Keratinocyte (primary cell): Measurements from ENCODE around the gene FXYD5. TPM values are rescaled to one million over a fixed set of nuclear protein-coding genes. Genes with fewer than 3 reads are reported as not detected.

Source experiments
- DNase-seq: peaks from one replicate; pipeline ENCODE4 v3.0.0-alpha.2; 2011; ENCODE audit warnings: low read depth, missing footprints, low spot score
- FAIRE-seq: peaks from 2 replicates; lab custom pipeline; 2011; peaks lifted over from hg19 to GRCh38; lab: Jason Lieb, UNC
- H2AFZ ChIP-seq: 2 replicates; pipeline ENCODE4 v1.6.0; 2012; ENCODE audit warnings: low read length, control low read depth, inconsistent platforms; ENCODE audit not compliant: control insufficient read depth
- H3K27ac ChIP-seq: 2 replicates; pipeline ENCODE4 v1.5.1; 2011; ENCODE audit warnings: low read length; ENCODE audit not compliant: control insufficient read depth, insufficient read depth
- H3K27me3 ChIP-seq: 3 replicates; pipeline ENCODE4 v1.6.0; 2011; ENCODE audit warnings: low read length; ENCODE audit not compliant: control insufficient read depth, insufficient read depth; ENCODE audit errors: extremely low read depth
- H3K36me3 ChIP-seq, 2 experiments: 2 replicates in 1 of 2; 3 replicates in 1 of 2; pipeline ENCODE4 v1.5.1; 2011; ENCODE audit warnings: low read length in 2 of 2, mild to moderate bottlenecking in 1 of 2; ENCODE audit not compliant: control insufficient read depth in 2 of 2, insufficient read depth in 2 of 2; ENCODE audit errors: extremely low read depth in 1 of 2
- H3K4me1 ChIP-seq: 3 replicates; pipeline ENCODE4 v1.5.1; 2011; ENCODE audit warnings: low read length; ENCODE audit not compliant: control insufficient read depth, insufficient read depth; ENCODE audit errors: extremely low read depth
- H3K4me2 ChIP-seq: 3 replicates; pipeline ENCODE4 v1.6.0; 2011; ENCODE audit warnings: low read depth, low read length; ENCODE audit not compliant: control insufficient read depth, insufficient read depth; ENCODE audit errors: extremely low read depth
- H3K4me3 ChIP-seq, 3 experiments: fragments of 200-600 bp in 1 of 3; sonication (generic) in 1 of 3; 2 replicates in 2 of 3; 3 replicates in 1 of 3; pipeline ENCODE4 v1.5.1; 2011 to 2016; ENCODE audit warnings: low read length in 3 of 3, mild to moderate bottlenecking in 3 of 3, control low read depth in 2 of 3, inconsistent platforms in 1 of 3, low read depth in 1 of 3, mixed read lengths in 1 of 3, mixed run types in 1 of 3, moderate library complexity in 1 of 3; ENCODE audit not compliant: control insufficient read depth in 2 of 3, insufficient read depth in 2 of 3; ENCODE audit errors: extremely low read depth in 1 of 3
- H3K79me2 ChIP-seq: 2 replicates; pipeline ENCODE4 v1.6.0; 2012; ENCODE audit warnings: low read length; ENCODE audit not compliant: control insufficient read depth, insufficient read depth
- H3K9ac ChIP-seq: 3 replicates; pipeline ENCODE4 v1.6.0; 2011; ENCODE audit warnings: low read length; ENCODE audit not compliant: control insufficient read depth, insufficient read depth; ENCODE audit errors: extremely low read depth
- H3K9me1 ChIP-seq: 3 replicates; pipeline ENCODE4 v1.6.0; 2011; ENCODE audit warnings: low read length; ENCODE audit not compliant: control insufficient read depth, insufficient read depth; ENCODE audit errors: extremely low read depth
- H3K9me3 ChIP-seq: 2 replicates; pipeline ENCODE4 v1.5.1; 2012; ENCODE audit warnings: low read depth, low read length; ENCODE audit not compliant: control insufficient read depth
- H4K20me1 ChIP-seq: 3 replicates; pipeline ENCODE4 v1.6.0; 2011; ENCODE audit warnings: low read length; ENCODE audit not compliant: control insufficient read depth, insufficient read depth; ENCODE audit errors: extremely low read depth
- CTCF ChIP-seq, 3 experiments: IDR thresholded peaks in 1 of 3; conservative IDR thresholded peaks in 1 of 3; optimal IDR thresholded peaks in 1 of 3; 2 replicates in 2 of 3; 3 replicates in 1 of 3; pipeline versions ENCODE3 to v1.5.1; 2011; ENCODE audit warnings: low read length in 3 of 3, mild to moderate bottlenecking in 3 of 3, moderate library complexity in 2 of 3, control low read depth in 1 of 3, inconsistent platforms in 1 of 3; ENCODE audit not compliant: insufficient read depth in 2 of 3; ENCODE audit errors: extremely low read depth in 1 of 3
- EZH2 ChIP-seq: IDR thresholded peaks from one replicate; pipeline ENCODE4 v1.6.1; 2012; ENCODE audit warnings: inconsistent platforms, mild to moderate bottlenecking, low read length, moderate library complexity
- dilution Hi-C: fragments of 300-500 bp; cut with MboI; formaldehyde crosslinking; loops from one replicate; pipeline ENCODE4 v1.7.0; 2020; ENCODE audit warnings: low sequenced_read_pairs; ENCODE audit not compliant: extremely low pct_ligation_motif_present
- polyA plus RNA-seq, 5 experiments: library from polyadenylated mRNA; depleted of rRNA in 3 of 5; stranded (reverse) in 3 of 5; stranded (forward) in 1 of 5; unstranded in 1 of 5; fragments of >200 nt; gene quantifications; 1 replicate in 1 of 5; 2 replicates in 3 of 5; 3 replicates in 1 of 5; pipeline versions ENCODE4 v1.2.1 to v1.2.3, GENCODE V29; 2011 to 2012; ENCODE audit warnings: missing spikeins in 2 of 5, low read depth in 1 of 5, low replicate concordance in 1 of 5

Gene FXYD5
- polyA plus RNA-seq, 1 donor (not counting 4 experiments of a cell fraction or from before 2014, with no cell fraction given), result 122 TPM

GRCh38 chr19:35165200-35166058, 10.9 kb downstream of the FXYD5 start:
- no peak overlapping the region for H2AFZ ChIP-seq
- peaks cover 3% of the 10 kb centered on the region for H3K9me1 ChIP-seq
- no peaks in the 10 kb centered on the region for H3K27me3 ChIP-seq
- no peaks in the 10 kb centered on the region for H4K20me1 ChIP-seq
- no peak overlapping the region for H3K27ac ChIP-seq
- no peak overlapping the region for H3K4me3 ChIP-seq
- H3K36me3 ChIP-seq, result peaks cover 27 to 58% of the 10 kb centered on the region in 2 experiments
- FAIRE-seq (no peak), DNase-seq (no peak)
- TF ChIP-seq CTCF (optimal IDR thresholded peaks at IDR 0.05 in 1 of 3, IDR thresholded peaks at IDR 0.05 in 1 of 3, conservative IDR thresholded peaks at IDR 0.05 in 1 of 3; ENCODE audit: extremely low read depth in 1 of 3, insufficient read depth in 2 of 3, low read length in 3 of 3), result no peak
- TF ChIP-seq EZH2, result no peak
- H3K4me2 ChIP-seq, result no peak overlapping the region
- no peak overlapping the region for H3K9ac ChIP-seq
- H3K79me2 ChIP-seq, result peaks cover 3% of the 10 kb centered on the region
- peaks cover 34% of the 10 kb centered on the region for H3K9me3 ChIP-seq
- peaks cover 45% of the 10 kb centered on the region for H3K4me1 ChIP-seq
- dilution Hi-C loops, result no loop called here

DNA sequence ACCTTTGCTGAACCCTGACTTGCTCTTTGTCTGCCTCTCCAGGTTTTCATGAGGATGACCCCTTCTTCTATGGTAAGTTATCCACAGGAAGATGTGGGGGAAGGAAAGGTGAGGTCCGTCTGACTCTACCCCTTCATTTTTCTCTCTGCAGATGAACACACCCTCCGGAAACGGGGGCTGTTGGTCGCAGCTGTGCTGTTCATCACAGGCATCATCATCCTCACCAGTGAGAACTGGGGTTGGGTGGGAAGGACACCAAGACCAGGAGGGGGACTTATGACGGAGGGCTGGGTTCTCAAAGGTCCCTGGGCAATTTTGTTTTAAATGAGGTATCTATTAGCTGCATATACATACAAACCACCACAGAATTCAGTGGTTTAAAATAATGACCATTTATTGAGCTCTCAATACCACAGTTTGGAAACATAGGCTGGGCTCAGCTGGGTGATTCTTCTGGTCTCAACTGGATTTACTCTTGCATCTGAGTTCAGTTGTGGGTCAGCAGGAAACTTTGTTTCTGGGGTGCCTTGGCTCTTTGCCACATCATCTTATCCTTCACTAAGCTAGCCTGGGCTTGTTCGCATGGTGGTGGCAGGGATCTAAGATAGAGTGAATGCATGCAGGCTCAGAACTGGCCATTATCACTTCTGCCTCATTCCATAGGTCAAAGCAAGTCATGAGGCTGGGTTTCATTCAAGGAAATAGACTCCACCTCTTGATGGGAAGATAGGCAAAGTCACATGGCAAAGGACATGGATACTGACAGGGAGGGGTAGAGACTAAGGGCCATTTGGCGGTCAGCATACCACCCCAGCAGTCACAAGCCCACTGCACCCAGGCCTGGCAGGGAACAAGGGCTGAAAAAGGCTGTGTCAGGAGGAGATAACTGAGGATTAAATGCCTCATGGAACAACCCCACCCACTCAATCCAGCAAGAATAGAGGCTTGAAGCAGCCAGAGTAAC, 11.8 kb downstream of the FXYD5 start:
- Histone ChIP-seq H3K79me2 (peaks cover 3% of the 10 kb centered on the region), H3K36me3 (peaks cover 22 to 52% of the 10 kb centered on the region in 2 experiments), H4K20me1 (no peaks in the 10 kb centered on the region), H3K9ac (no peak overlapping the region), H3K9me3 (peaks cover 34% of the 10 kb centered on the region), H3K4me2 (no peak overlapping the region), H3K9me1 (peaks cover 3% of the 10 kb centered on the region), H3K4me3 (peak overlapping the region in 1 of 3 experiments; percentile 8), H3K4me1 (peaks cover 45% of the 10 kb centered on the region), H3K27ac (no peak overlapping the region), H2AFZ (no peak overlapping the region), H3K27me3 (no peaks in the 10 kb centered on the region)
- dilution Hi-C loops, result no loop called here
- no peak for DNase-seq
- TF ChIP-seq EZH2, result no peak
- TF ChIP-seq CTCF (optimal IDR thresholded peaks at IDR 0.05 in 1 of 3, IDR thresholded peaks at IDR 0.05 in 1 of 3, conservative IDR thresholded peaks at IDR 0.05 in 1 of 3; ENCODE audit: extremely low read depth in 1 of 3, insufficient read depth in 2 of 3, low read length in 3 of 3), result no peak
- peak; percentile 39 for FAIRE-seq
